NB4 (cell line): ENCODE data around the gene ZNF236.

Experiments
- CTCF ChIP-seq: IDR thresholded peaks from one replicate; pipeline ENCODE4 v1.5.1; 2012; ENCODE audit warnings: low read depth, low read length
- MYC ChIP-seq: IDR thresholded peaks from 2 replicates; pipeline ENCODE4 v1.6.1; 2011; ENCODE audit warnings: low read depth, low read length
- POLR2A ChIP-seq: IDR thresholded peaks from 2 replicates; pipeline ENCODE4 v1.6.1; 2011; ENCODE audit warnings: mild to moderate bottlenecking; ENCODE audit not compliant: insufficient read length; ENCODE audit errors: extremely low read depth

GRCh38 chr18:76979906-76980305 lies 157.5 kb downstream of the ZNF236 start:
- TF ChIP-seq CTCF (no peak), POLR2A (no peak), MYC (no peak)
